HepG2 (cell line): ENCODE measurements around the gene SYNJ2. TPM values are rescaled to one million over a fixed set of nuclear protein-coding genes. Genes with fewer than 3 reads are reported as not detected.
A peak's percentile ranks its signal among the peaks of the same experiment; 100 is the strongest.

Experiments used
- ARNT ChIP-seq: fragments of 450-650 bp; IDR thresholded peaks from 2 replicates; pipeline ENCODE4 v1.6.1; 2017
- CENPX ChIP-seq: sonication (generic); formaldehyde crosslinking; IDR thresholded peaks from 2 replicates; pipeline ENCODE4 v1.9.0; 2021; ENCODE audit warnings: mild to moderate bottlenecking, missing genetic modification reagents, moderate library complexity
- EP300 ChIP-seq, 3 experiments: sonication (generic) in 1 of 3; formaldehyde crosslinking in 1 of 3; IDR thresholded peaks; 2 replicates each; pipeline versions ENCODE4 v1.5.1 to v1.6.1; 2011 to 2020; ENCODE audit warnings: low read depth in 2 of 3, low read length in 2 of 3, borderline replicate concordance in 1 of 3, improper control_type of control experiment in 1 of 3, mild to moderate bottlenecking in 1 of 3, missing genetic modification reagents in 1 of 3, moderate library complexity in 1 of 3
- GATAD1 ChIP-seq: IDR thresholded peaks from 2 replicates; pipeline ENCODE4 v1.6.1; 2016; ENCODE audit warnings: missing genetic modification reagents, missing compliant biosample characterization
- HES4 ChIP-seq: sonication (generic); formaldehyde crosslinking; IDR thresholded peaks from 2 replicates; pipeline ENCODE4 v1.9.0; 2021; ENCODE audit warnings: mild to moderate bottlenecking, missing genetic modification reagents, borderline replicate concordance
- HNRNPK ChIP-seq: fragments of 200-400 bp; formaldehyde crosslinking; IDR thresholded peaks from 2 replicates; pipeline ENCODE4 v1.6.1; 2018; ENCODE audit warnings: low read length, low read depth, moderate library complexity, mild to moderate bottlenecking; ENCODE audit not compliant: poor library complexity, severe bottlenecking
- MAFK ChIP-seq, 2 experiments: IDR thresholded peaks in 1 of 2; conservative IDR thresholded peaks in 1 of 2; 2 replicates each; pipeline ENCODE4 v1.6.1; 2011; ENCODE audit warnings: improper control_type of control experiment in 2 of 2, low read length in 2 of 2
- NCOR1 ChIP-seq: fragments of 200-600 bp; sonication (generic); IDR thresholded peaks from 2 replicates; pipeline ENCODE4 v1.7.0; 2017; ENCODE audit warnings: antibody characterized with exemption, low read length, borderline replicate concordance
- NR2C2 ChIP-seq: sonication (generic); formaldehyde crosslinking; IDR thresholded peaks from 2 replicates; pipeline ENCODE4 v1.4.0; 2020; ENCODE audit warnings: missing genetic modification reagents, mild to moderate bottlenecking, moderate library complexity, borderline replicate concordance
- RFX1 ChIP-seq: fragments of 450-650 bp; IDR thresholded peaks from 2 replicates; pipeline ENCODE4 v1.6.1; 2017
- RFXANK ChIP-seq: IDR thresholded peaks from 2 replicates; pipeline ENCODE4 v1.6.1; 2016
- SMAD1 ChIP-seq: sonication (generic); formaldehyde crosslinking; IDR thresholded peaks from 2 replicates; pipeline ENCODE4 v1.4.0; 2020; ENCODE audit warnings: missing genetic modification reagents, low read depth, mild to moderate bottlenecking, borderline replicate concordance
- SRSF4 ChIP-seq: fragments of 200-400 bp; formaldehyde crosslinking; IDR thresholded peaks from one replicate; pipeline ENCODE4 v1.6.1; 2018; ENCODE audit warnings: mild to moderate bottlenecking, low read depth, low read length, moderate library complexity; ENCODE audit not compliant: poor library complexity, severe bottlenecking
- TCF7 ChIP-seq: sonication (generic); IDR thresholded peaks from 2 replicates; pipeline ENCODE4 v1.6.1; 2016; ENCODE audit warnings: antibody characterized with exemption, low read depth
- TEAD3 ChIP-seq: optimal IDR thresholded peaks from 2 replicates; pipeline ENCODE3; 2016; ENCODE audit warnings: borderline replicate concordance
- ZFP90 ChIP-seq: sonication (generic); formaldehyde crosslinking; IDR thresholded peaks from 2 replicates; pipeline ENCODE4 v1.8.0; 2022; ENCODE audit warnings: missing genetic modification reagents, mild to moderate bottlenecking, inconsistent platforms, borderline replicate concordance
- ZNF136 ChIP-seq: sonication (generic); formaldehyde crosslinking; IDR thresholded peaks from 2 replicates; pipeline ENCODE4 v1.8.1; 2022; ENCODE audit warnings: low read depth, mild to moderate bottlenecking, moderate library complexity, missing genetic modification reagents
- ZNF3 ChIP-seq: IDR thresholded peaks from 2 replicates; pipeline ENCODE4 v1.7.0; 2017; ENCODE audit warnings: inconsistent platforms
- ZNF30 ChIP-seq: sonication (generic); formaldehyde crosslinking; IDR thresholded peaks from 2 replicates; pipeline ENCODE4 v1.5.0; 2020; ENCODE audit warnings: mild to moderate bottlenecking, missing genetic modification reagents
- ZNF549 ChIP-seq: sonication (generic); formaldehyde crosslinking; IDR thresholded peaks from 2 replicates; pipeline ENCODE4 v1.5.0; 2020; ENCODE audit warnings: missing genetic modification reagents
- ZNF567 ChIP-seq: sonication (generic); formaldehyde crosslinking; IDR thresholded peaks from 2 replicates; pipeline ENCODE4 v1.8.1; 2023; ENCODE audit warnings: mild to moderate bottlenecking, missing genetic modification reagents, borderline replicate concordance
- ZNF616 ChIP-seq: sonication (generic); formaldehyde crosslinking; IDR thresholded peaks from 2 replicates; pipeline ENCODE4 v1.5.0; 2020; ENCODE audit warnings: low read depth, mild to moderate bottlenecking, missing genetic modification reagents
- ZNF629 ChIP-seq: sonication (generic); formaldehyde crosslinking; conservative IDR thresholded peaks from 2 replicates; pipeline ENCODE4 v1.5.0; 2020; ENCODE audit warnings: missing genetic modification reagents
- ZNF883 ChIP-seq: sonication (generic); formaldehyde crosslinking; IDR thresholded peaks from 2 replicates; pipeline ENCODE4 v1.5.1; 2020; ENCODE audit warnings: mild to moderate bottlenecking, missing genetic modification reagents; ENCODE audit errors: not compliant biosample characterization
- polyA plus RNA-seq, 8 experiments: library from polyadenylated mRNA; depleted of rRNA in 3 of 8; stranded (reverse) in 7 of 8; unstranded in 1 of 8; fragments of >200 nt; fragmentation: Illumina TruSeq in 4 of 8; extraction: Trizol in 4 of 8; gene quantifications; 2 replicates each; pipeline versions ENCODE4 v1.2.1 to v1.2.3, GENCODE V29; 2011 to 2016; ENCODE audit warnings: low read depth in 4 of 8, missing spikeins in 1 of 8, mixed read lengths in 1 of 8; ENCODE audit not compliant: insufficient read depth in 1 of 8
- total RNA-seq, 5 experiments: library from RNA; depleted of rRNA; stranded (reverse); fragments of >200 nt; fragmentation: Illumina TruSeq; extraction: Trizol; gene quantifications; 2 replicates each; pipeline ENCODE4 v1.2.3, GENCODE V29; 2016; ENCODE audit warnings: low read depth in 1 of 5
- TF ChIP-seq, protein P1 (sequence below): sonication (generic); formaldehyde crosslinking; IDR thresholded peaks from 2 replicates; pipeline ENCODE4 v1.8.0; 2022; ENCODE audit warnings: missing genetic modification reagents, mild to moderate bottlenecking, borderline replicate concordance
- TF ChIP-seq, protein P2 (sequence below): sonication (generic); formaldehyde crosslinking; IDR thresholded peaks from 2 replicates; pipeline ENCODE4 v1.5.0; 2020; ENCODE audit warnings: mild to moderate bottlenecking, missing genetic modification reagents, borderline replicate concordance
- TF ChIP-seq, protein P3 (sequence below): sonication (generic); formaldehyde crosslinking; IDR thresholded peaks from 2 replicates; pipeline ENCODE4 v1.5.0; 2020; ENCODE audit warnings: missing genetic modification reagents
- TF ChIP-seq, protein P4 (sequence below): sonication (generic); formaldehyde crosslinking; IDR thresholded peaks from 2 replicates; pipeline ENCODE4 v1.5.0; 2020; ENCODE audit warnings: mild to moderate bottlenecking, low read depth, missing genetic modification reagents, borderline replicate concordance

SYNJ2 gene
- total and polyA plus RNA-seq, 2 of the 13 experiments (the other 11 are each of a cell fraction or from before 2014, with no cell fraction given), result 39.1 to 57.6 TPM

DNA sequence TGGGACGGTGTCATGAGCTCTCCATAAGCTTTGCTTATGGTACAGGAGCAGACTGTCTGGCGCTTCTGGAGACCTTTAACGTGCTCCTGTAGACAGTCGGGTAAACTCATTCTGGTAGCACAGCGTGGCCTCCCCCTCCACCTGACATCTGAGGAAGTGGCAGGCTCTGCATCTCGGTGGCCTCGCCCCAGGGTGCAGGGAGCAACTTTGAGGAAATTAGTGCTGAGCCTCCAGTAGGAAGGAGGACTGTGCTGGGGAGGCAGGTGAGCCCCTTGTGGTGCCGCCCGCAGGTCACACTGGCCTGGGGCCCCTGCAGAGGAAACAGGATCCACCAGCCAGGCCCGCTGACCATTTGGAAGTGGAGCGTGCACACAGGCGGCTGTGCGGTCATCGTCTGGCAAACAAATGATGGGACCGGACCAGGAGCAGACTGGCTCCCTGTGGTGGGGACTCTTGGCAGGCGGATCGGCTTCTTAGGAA, 57.9 kb downstream of the SYNJ2 start (continued):
- TF ChIP-seq, protein P1, sequence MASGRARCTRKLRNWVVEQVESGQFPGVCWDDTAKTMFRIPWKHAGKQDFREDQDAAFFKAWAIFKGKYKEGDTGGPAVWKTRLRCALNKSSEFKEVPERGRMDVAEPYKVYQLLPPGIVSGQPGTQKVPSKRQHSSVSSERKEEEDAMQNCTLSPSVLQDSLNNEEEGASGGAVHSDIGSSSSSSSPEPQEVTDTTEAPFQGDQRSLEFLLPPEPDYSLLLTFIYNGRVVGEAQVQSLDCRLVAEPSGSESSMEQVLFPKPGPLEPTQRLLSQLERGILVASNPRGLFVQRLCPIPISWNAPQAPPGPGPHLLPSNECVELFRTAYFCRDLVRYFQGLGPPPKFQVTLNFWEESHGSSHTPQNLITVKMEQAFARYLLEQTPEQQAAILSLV (CRISPR knock-in tag), result no peak
- TF ChIP-seq SMAD1 (no peak), ZNF30 (CRISPR knock-in tag) (no peak), ZNF136 (CRISPR knock-in tag) (no peak), GATAD1 (CRISPR knock-in tag) (no peak), MAFK (conservative IDR thresholded peaks at IDR 0.05 in 1 of 2, IDR thresholded peaks at IDR 0.05 in 1 of 2; ENCODE audit: low read length in 2 of 2) (no peak), ZNF883 (no peak), NCOR1 (no peak), ZNF549 (CRISPR knock-in tag) (no peak), NR2C2 (no peak), ZNF629 (no peak), ZNF3 (CRISPR knock-in tag) (no peak), EP300 (IDR thresholded peaks at IDR 0.05; ENCODE audit: low read depth in 2 of 2, low read length in 2 of 2) (no peak), EP300 (CRISPR knock-in tag; IDR thresholded peaks at IDR 0.05; ENCODE audit: borderline replicate concordance) (peak; percentile 34; the same call in 1 of the 2 replicates), CENPX (CRISPR knock-in tag) (no peak), TCF7 (no peak), ZNF616 (CRISPR knock-in tag) (no peak), RFXANK (CRISPR knock-in tag) (no peak), HNRNPK (no peak), ZNF567 (CRISPR knock-in tag) (no peak), HES4 (CRISPR knock-in tag) (no peak), ARNT (no peak), ZFP90 (no peak), SRSF4 (no peak), TEAD3 (CRISPR knock-in tag) (no peak), RFX1 (no peak)
- TF ChIP-seq, protein P2, sequence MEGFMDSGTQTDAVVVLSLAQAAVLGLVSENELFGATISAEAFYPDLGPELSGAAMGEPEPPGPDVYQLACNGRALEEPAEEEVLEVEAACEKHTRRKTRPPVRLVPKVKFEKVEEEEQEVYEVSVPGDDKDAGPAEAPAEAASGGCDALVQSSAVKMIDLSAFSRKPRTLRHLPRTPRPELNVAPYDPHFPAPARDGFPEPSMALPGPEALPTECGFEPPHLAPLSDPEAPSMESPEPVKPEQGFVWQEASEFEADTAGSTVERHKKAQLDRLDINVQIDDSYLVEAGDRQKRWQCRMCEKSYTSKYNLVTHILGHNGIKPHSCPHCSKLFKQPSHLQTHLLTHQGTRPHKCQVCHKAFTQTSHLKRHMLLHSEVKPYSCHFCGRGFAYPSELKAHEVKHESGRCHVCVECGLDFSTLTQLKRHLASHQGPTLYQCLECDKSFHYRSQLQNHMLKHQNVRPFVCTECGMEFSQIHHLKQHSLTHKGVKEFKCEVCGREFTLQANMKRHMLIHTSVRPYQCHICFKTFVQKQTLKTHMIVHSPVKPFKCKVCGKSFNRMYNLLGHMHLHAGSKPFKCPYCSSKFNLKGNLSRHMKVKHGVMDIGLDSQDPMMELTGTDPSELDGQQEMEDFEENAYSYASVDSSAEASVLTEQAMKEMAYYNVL, result no peak
- TF ChIP-seq, protein P3, sequence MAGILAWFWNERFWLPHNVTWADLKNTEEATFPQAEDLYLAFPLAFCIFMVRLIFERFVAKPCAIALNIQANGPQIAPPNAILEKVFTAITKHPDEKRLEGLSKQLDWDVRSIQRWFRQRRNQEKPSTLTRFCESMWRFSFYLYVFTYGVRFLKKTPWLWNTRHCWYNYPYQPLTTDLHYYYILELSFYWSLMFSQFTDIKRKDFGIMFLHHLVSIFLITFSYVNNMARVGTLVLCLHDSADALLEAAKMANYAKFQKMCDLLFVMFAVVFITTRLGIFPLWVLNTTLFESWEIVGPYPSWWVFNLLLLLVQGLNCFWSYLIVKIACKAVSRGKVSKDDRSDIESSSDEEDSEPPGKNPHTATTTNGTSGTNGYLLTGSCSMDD (CRISPR knock-in tag), result no peak
- TF ChIP-seq, protein P4, sequence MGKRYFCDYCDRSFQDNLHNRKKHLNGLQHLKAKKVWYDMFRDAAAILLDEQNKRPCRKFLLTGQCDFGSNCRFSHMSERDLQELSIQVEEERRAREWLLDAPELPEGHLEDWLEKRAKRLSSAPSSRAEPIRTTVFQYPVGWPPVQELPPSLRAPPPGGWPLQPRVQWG (CRISPR knock-in tag), result no peak
